Loucy (cell line): Measurements from ENCODE around the gene EXOC7.

ENCODE experiments used
- H2AFZ ChIP-seq: fragments of 200-600 bp; sonication (generic); 2 replicates; pipeline ENCODE4 v1.6.0; 2016; ENCODE audit warnings: antibody characterized with exemption, mild to moderate bottlenecking, low read length, moderate library complexity
- H3F3A ChIP-seq: fragments of 200-600 bp; 2 replicates; pipeline ENCODE4 v1.6.0; 2016; ENCODE audit warnings: antibody characterized with exemption, low read depth, mild to moderate bottlenecking
- H3K27me3 ChIP-seq: fragments of 200-600 bp; sonication (generic); 2 replicates; pipeline ENCODE4 v1.6.1; 2014; ENCODE audit warnings: low read length, mild to moderate bottlenecking; ENCODE audit not compliant: insufficient read depth, poor library complexity, severe bottlenecking
- H3K36me3 ChIP-seq: fragments of 200-600 bp; sonication (generic); 2 replicates; pipeline ENCODE4 v1.6.1; 2016; ENCODE audit warnings: low read length; ENCODE audit not compliant: insufficient read depth
- H3K4me1 ChIP-seq: fragments of 200-600 bp; sonication (generic); 2 replicates; pipeline ENCODE4 v1.5.1; 2014; ENCODE audit warnings: low read length, mild to moderate bottlenecking; ENCODE audit not compliant: insufficient read depth, poor library complexity, severe bottlenecking
- H3K4me2 ChIP-seq: fragments of 200-600 bp; sonication (generic); 2 replicates; pipeline ENCODE4 v1.6.0; 2014; ENCODE audit warnings: antibody characterized with exemption, low read length, low read depth, mild to moderate bottlenecking; ENCODE audit not compliant: poor library complexity, severe bottlenecking
- H3K4me3 ChIP-seq: fragments of 200-600 bp; sonication (generic); 2 replicates; pipeline ENCODE4 v1.5.1; 2014; ENCODE audit warnings: low read length, mild to moderate bottlenecking, mixed read lengths; ENCODE audit not compliant: poor library complexity, severe bottlenecking
- H3K79me2 ChIP-seq: fragments of 200-600 bp; sonication (generic); 2 replicates; pipeline ENCODE4 v1.6.1; 2014; ENCODE audit warnings: low read length; ENCODE audit not compliant: insufficient read depth
- H3K9ac ChIP-seq: fragments of 200-600 bp; sonication (generic); 2 replicates; pipeline ENCODE4 v1.6.0; 2014; ENCODE audit warnings: mild to moderate bottlenecking, low read depth, low read length, moderate library complexity; ENCODE audit not compliant: poor library complexity, severe bottlenecking
- H3K9me2 ChIP-seq: fragments of 200-600 bp; sonication (generic); replicated peaks from 2 replicates; pipeline ENCODE4 v1.6.1; 2016; ENCODE audit warnings: low read depth, low read length, mixed read lengths
- H3K9me3 ChIP-seq: fragments of 200-600 bp; sonication (generic); 2 replicates; pipeline ENCODE4 v1.6.1; 2014; ENCODE audit warnings: mild to moderate bottlenecking, antibody characterized with exemption, low read length, low read depth; ENCODE audit not compliant: insufficient read depth
- H4K20me1 ChIP-seq: fragments of 200-600 bp; sonication (generic); 2 replicates; pipeline ENCODE4 v1.6.0; 2014; ENCODE audit warnings: antibody characterized with exemption, low read length, mild to moderate bottlenecking; ENCODE audit not compliant: insufficient read depth, poor library complexity, severe bottlenecking
- EZH2phosphoT487 ChIP-seq: fragments of 200-600 bp; IDR thresholded peaks from 2 replicates; pipeline ENCODE4 v1.6.1; 2018; ENCODE audit warnings: antibody characterized with exemption, mild to moderate bottlenecking, moderate library complexity, borderline replicate concordance
- TF ChIP-seq, protein P1 (sequence below): fragments of 200-600 bp; sonication (generic); conservative IDR thresholded peaks from 2 replicates; pipeline ENCODE4 v1.5.1; 2014; ENCODE audit warnings: mild to moderate bottlenecking, antibody characterized with exemption, low read length

EXOC7 gene, protein sequence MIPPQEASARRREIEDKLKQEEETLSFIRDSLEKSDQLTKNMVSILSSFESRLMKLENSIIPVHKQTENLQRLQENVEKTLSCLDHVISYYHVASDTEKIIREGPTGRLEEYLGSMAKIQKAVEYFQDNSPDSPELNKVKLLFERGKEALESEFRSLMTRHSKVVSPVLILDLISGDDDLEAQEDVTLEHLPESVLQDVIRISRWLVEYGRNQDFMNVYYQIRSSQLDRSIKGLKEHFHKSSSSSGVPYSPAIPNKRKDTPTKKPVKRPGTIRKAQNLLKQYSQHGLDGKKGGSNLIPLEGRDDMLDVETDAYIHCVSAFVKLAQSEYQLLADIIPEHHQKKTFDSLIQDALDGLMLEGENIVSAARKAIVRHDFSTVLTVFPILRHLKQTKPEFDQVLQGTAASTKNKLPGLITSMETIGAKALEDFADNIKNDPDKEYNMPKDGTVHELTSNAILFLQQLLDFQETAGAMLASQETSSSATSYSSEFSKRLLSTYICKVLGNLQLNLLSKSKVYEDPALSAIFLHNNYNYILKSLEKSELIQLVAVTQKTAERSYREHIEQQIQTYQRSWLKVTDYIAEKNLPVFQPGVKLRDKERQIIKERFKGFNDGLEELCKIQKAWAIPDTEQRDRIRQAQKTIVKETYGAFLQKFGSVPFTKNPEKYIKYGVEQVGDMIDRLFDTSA

GRCh38 chr17:76103274-76104139 lies at the start of gene EXOC7:
TSS of gene EXOC7 (minus strand) at chr17:76103787. CDS start at chr17:76103692, 95 bp downstream.
- TF ChIP-seq, protein P1, sequence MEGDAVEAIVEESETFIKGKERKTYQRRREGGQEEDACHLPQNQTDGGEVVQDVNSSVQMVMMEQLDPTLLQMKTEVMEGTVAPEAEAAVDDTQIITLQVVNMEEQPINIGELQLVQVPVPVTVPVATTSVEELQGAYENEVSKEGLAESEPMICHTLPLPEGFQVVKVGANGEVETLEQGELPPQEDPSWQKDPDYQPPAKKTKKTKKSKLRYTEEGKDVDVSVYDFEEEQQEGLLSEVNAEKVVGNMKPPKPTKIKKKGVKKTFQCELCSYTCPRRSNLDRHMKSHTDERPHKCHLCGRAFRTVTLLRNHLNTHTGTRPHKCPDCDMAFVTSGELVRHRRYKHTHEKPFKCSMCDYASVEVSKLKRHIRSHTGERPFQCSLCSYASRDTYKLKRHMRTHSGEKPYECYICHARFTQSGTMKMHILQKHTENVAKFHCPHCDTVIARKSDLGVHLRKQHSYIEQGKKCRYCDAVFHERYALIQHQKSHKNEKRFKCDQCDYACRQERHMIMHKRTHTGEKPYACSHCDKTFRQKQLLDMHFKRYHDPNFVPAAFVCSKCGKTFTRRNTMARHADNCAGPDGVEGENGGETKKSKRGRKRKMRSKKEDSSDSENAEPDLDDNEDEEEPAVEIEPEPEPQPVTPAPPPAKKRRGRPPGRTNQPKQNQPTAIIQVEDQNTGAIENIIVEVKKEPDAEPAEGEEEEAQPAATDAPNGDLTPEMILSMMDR, result no peak
- no peak for TF ChIP-seq EZH2phosphoT487
- no peaks in the 10 kb centered on the region for H3F3A ChIP-seq
- H3K27me3 ChIP-seq, result no peaks in the 10 kb centered on the region
- H3K4me2 ChIP-seq, result peak within 1 kb of the TSS; percentile 92
- peaks cover 10% of the 10 kb centered on the region; the same call in 1 of the 2 replicates for H3K36me3 ChIP-seq
- H3K4me1 ChIP-seq, result peaks cover 15% of the 10 kb centered on the region
- no peaks in the 10 kb centered on the region for H3K9me2 ChIP-seq
- H3K9me3 ChIP-seq, result no peaks in the 10 kb centered on the region
- H3K79me2 ChIP-seq, result peaks cover 29% of the 10 kb centered on the region
- peak within 1 kb of the TSS; percentile 68 for H2AFZ ChIP-seq
- H3K9ac ChIP-seq, result peak within 1 kb of the TSS; percentile 88
- peak within 1 kb of the TSS; percentile 85 for H3K4me3 ChIP-seq
- H4K20me1 ChIP-seq, result no peaks in the 10 kb centered on the region

DNA sequence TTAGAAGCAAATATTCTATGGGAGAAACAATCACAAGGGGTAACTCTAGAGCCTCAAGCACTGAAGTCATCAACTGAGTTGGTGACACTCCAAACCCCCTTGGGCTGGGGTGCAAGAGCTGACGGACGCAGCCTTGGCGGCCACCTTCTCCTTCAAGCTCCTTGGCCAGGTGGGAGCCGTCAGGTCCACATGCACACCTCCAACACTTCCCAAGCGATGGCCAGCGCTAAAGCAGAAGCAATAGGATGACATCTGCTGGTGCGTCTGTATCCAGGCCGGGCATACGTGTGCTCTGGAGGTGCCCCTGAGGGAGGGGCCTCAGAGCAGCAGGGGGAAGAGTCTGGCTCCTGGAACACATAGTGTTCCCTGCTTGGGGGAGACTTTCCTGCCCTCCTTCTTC lies 49.6 kb upstream of the EXOC7 start:
- H3K27me3 ChIP-seq, result no peaks in the 10 kb centered on the region
- H3K4me3 ChIP-seq, result no peak overlapping the region
- H3K79me2 ChIP-seq, result no peaks in the 10 kb centered on the region
- H3K9me2 ChIP-seq, result no peaks in the 10 kb centered on the region
- no peaks in the 10 kb centered on the region for H3K9me3 ChIP-seq
- TF ChIP-seq, protein P1, result no peak
- TF ChIP-seq EZH2phosphoT487, result no peak
- H3K4me2 ChIP-seq, result no peak overlapping the region
- H3K9ac ChIP-seq, result no peak overlapping the region
- no peak overlapping the region for H2AFZ ChIP-seq
- no peaks in the 10 kb centered on the region for H4K20me1 ChIP-seq
- no peaks in the 10 kb centered on the region for H3K36me3 ChIP-seq
- H3F3A ChIP-seq, result no peaks in the 10 kb centered on the region
- H3K4me1 ChIP-seq, result no peaks in the 10 kb centered on the region

DNA sequence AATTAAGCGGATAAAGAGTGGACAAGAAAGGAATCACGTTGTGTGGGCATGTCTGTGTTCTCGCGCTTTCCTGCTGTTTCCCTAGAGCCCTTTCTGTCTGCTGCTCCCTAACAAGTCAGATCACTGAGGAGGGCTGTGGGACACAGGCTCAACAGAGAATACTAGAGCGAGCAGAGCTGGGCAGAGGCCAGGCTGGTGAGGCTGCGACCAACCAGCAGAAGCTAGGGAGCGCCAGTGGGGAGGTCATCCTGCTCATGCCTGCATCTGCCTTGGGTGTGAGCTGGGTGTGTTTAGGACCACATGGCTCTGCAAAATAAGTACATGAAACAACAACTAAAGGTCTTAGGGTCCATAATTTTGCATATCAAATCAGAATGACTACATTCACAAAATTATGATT lies 49.0 kb upstream of the EXOC7 start:
- no peak overlapping the region for H3K9ac ChIP-seq
- no peak overlapping the region for H2AFZ ChIP-seq
- no peak overlapping the region for H3K4me3 ChIP-seq
- no peaks in the 10 kb centered on the region for H3K9me2 ChIP-seq
- H3K36me3 ChIP-seq, result no peaks in the 10 kb centered on the region
- H3K79me2 ChIP-seq, result no peaks in the 10 kb centered on the region
- no peaks in the 10 kb centered on the region for H4K20me1 ChIP-seq
- no peaks in the 10 kb centered on the region for H3K4me1 ChIP-seq
- no peak overlapping the region for H3K4me2 ChIP-seq
- H3F3A ChIP-seq, result no peaks in the 10 kb centered on the region
- no peaks in the 10 kb centered on the region for H3K9me3 ChIP-seq
- no peaks in the 10 kb centered on the region for H3K27me3 ChIP-seq
- TF ChIP-seq, protein P1, result no peak
- TF ChIP-seq EZH2phosphoT487, result no peak
